Epithelial cell of prostate (primary cell): ENCODE data around the gene LATS2.
"Not testable (repeated sequence)": the region's sequence is repeated elsewhere in the genome, so short reads cannot be mapped to it uniquely, and the experiment has no call there.

ENCODE experiments used
- DNase-seq: peaks from one replicate; pipeline ENCODE4 v3.0.0-alpha.2; 2011; ENCODE audit warnings: low read depth, low spot score
- H3K27ac ChIP-seq: fragments of 450-650 bp; 2 replicates; pipeline ENCODE4 v1.5.1; 2017; ENCODE audit warnings: mild to moderate bottlenecking

The LATS2 gene

DNA sequence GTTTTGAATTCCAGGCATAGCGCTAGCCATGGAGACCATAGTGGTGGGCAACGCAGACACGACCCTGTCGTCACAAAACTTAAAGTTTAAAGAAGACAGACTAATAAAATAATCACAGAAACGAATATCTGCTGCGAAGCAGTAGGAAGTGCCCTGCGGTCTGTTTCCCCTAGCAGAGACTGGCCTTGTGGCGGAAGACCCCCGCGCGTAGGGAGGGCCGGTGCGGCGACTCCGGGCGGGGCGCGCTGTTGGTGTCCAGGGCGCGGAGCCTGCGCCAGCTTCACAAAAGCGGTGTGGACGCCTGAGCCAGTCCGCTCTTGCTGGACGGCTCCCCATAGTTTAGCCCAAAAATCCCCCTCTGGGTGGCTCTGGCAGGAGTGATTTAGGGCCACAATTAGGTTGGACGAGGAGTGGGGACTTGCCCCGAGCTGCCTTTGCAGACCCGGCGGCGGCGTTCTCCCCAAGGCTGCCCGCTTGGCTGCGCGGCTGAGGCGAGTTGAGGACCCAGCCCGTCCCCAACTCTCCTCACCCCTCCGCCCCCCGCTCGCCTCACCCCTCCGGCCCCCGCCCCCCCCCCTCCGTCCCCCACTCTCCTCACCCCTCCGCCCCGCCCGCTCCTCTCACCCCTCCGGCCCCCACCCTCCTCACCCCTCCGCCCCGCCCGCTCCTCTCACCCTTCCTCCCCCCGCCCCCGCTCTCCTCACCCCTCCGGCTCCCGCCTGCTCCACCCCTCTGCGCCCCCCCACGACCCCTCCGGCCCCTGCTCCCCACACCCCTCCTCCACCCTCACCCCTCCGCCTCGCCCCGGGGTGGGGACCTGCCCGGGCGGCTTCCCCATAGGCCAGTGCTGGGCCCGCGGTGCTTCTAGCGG lies 14.2 kb upstream of the LATS2 start:
- H3K27ac ChIP-seq: no peak overlapping the region
- no peak for DNase-seq

DNA sequence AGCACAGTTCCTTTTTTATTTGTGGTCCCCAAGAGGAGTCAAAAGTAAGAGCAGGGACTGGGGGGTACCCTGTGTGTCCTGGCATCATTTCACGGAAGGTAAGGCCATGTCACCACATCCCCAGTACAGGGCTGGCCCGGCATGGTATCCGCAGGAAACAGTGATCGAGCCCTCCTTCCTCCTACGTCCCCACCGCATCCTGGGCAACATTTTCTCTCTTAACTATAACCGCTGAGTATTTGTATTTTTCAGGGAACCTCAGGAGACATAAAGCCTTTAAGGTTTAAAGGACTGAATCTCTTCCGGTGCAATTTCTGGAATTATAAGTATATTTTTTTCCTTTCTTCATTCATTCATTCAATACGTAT lies 13.6 kb upstream of the LATS2 start:
- DNase-seq: no peak
- H3K27ac ChIP-seq: no peak overlapping the region

DNA sequence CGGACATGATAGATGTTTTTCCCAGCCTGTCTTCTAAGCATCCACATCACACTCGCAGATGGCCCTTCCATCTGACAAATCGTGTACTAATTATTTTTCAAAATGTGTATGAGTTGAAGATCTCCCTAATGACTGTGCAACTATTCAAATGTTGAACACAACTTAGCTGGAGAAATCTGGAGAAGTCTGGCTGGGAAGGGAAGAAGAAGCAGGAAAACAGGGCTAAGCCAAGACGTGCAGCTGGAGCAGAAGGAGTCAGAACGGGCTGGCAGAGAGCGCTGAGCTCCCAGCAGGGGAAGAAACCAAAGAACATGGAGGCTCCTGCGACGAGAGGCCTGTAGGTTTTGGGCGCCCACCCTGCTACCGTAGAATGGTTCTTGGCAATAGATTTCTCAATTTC lies 13.2 kb upstream of the LATS2 start:
- H3K27ac ChIP-seq: no peak overlapping the region
- DNase-seq: no peak

DNA sequence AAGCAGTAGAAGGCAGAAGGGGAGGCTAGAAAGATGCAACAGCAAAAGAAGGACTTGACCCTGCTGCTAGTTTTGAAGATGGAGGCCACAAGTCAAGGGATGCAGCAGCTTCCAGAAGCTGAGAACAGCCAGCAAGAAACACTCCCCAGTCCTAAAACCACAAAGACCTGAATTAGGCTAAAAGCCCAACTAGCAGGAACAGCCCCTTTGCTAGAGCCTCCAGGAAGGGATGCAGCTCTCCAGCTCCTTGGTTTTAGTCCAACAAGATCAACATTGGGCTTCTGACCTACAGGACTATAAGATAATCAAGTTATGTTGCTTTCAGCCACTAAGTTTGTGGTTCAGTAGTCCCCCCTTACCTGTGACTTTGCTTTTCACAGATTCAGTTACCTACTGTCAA lies 10.5 kb upstream of the LATS2 start:
- no peak for DNase-seq
- H3K27ac ChIP-seq: no peak overlapping the region

DNA sequence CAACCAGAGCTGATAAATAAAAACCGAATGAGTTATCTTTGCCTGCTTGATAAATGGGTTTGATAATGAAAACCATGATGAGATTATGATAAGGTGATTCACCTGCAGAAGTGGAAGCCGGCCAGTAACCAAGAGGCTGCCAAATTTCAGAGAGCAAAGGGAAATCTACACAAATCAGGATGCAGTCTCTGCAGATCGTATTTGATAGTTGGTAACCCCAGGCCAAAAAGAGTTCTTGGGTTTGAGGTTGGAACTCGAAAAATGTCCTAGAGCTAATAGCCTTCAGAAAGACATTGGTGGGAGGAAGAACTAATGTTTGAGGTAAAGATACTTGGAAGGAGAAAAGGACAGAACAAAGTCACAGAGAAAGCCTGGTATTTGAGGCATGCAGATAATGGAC lies 9.6 kb upstream of the LATS2 start:
- DNase-seq: no peak
- H3K27ac ChIP-seq: no peak overlapping the region

DNA sequence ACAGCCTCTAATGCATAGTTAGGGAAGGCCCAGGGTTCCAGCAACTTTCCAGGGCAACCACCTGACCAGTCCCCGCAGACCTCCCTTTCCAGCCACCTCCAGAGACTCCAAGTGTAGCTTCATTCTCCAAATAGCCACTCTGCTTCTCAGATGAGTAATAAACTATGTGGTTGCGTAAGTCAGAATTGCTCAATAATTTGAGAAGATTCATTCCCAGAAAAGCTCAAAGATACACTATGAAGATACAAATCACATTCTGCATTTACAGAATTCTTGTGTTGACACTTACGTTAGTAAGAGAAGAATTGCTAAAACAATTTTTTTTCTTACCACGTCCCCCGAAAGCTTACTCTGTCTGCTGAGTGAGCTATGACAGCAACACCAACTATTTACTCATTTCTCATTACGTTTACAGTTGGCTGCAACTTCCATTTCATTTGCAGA lies 8.2 kb upstream of the LATS2 start:
- DNase-seq: peak; percentile 31
- H3K27ac ChIP-seq: peak overlapping the region; percentile 40

DNA sequence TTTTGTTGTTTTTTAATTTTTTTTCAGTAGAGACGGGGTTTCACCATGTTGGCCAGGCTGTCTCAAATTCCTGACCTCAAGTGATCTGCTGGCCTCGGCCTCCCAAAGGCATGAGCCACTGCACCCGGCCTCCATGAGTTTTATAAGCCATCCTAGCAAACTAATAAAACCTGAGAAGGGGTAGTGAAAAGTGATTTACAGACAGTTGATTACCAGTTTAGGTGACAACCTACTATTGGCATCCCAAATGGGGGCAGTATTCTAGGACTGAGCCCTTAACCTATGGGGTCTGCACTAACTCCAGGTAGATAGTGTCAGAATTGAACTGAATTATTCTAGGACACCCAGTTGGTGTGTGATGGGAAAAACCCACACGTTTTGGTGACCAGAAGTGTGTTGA lies 6.5 kb upstream of the LATS2 start:
- no peak for DNase-seq
- no peak overlapping the region for H3K27ac ChIP-seq

DNA sequence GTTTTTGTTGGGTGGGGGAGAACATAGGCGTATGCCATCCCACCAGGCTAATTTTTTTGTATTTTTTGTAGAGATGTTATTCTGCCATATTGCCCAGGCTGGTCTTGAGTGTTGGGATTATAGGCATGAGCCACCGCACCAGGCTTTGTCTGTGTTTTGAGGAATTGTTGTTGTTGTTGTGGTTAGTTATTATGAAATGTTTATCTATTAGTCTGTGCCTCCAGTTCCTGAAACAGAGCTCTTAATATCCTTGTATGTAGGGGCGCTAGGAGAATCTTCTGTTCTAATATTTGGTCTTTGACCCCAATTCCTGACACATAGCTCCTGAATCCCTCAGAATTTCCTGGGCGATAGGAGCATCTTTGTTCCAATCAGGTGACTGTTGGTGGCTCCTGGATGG lies 5.6 kb upstream of the LATS2 start:
- no peak for DNase-seq
- no peak overlapping the region for H3K27ac ChIP-seq

DNA sequence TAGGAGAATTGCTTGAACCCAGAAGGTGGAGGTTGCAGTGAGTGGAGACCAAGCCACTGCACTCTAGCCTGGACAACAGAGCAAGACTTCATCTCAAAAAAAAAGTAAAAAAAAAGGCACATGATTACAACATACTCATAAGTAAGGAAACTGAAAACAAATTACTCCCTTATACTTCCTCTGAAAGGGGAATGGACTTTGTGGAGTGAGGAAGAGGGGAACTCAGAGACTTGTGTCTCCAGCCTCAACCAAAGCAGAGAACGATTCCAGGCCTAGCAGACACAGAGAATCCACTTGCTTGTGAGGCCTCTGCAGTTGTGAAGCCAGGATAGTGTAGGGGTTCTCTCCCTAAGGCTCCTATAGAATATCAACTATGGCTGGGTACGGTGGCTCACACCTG lies 4.3 kb upstream of the LATS2 start:
- DNase-seq: no peak
- no peak overlapping the region for H3K27ac ChIP-seq

DNA sequence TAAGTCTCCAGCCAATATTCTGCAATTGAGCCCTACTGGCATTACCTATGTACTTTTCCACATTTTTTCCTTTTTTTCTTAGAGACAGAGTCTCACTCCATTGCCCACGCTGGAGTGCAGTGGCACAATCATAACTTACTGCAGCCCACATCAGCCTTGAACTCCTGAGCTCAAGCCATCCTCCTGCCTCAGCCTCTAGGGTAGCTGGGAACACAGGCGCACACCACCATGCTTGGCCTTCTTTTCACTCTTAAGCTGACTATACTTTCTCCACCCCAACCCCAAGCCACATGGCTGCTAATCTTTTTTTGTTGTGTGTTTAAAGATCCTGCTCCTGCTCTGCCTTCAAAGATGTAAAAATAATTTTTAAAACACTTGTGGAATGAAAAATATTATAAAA lies 1.6 kb upstream of the LATS2 start:
- DNase-seq: no peak
- no peak overlapping the region for H3K27ac ChIP-seq

DNA sequence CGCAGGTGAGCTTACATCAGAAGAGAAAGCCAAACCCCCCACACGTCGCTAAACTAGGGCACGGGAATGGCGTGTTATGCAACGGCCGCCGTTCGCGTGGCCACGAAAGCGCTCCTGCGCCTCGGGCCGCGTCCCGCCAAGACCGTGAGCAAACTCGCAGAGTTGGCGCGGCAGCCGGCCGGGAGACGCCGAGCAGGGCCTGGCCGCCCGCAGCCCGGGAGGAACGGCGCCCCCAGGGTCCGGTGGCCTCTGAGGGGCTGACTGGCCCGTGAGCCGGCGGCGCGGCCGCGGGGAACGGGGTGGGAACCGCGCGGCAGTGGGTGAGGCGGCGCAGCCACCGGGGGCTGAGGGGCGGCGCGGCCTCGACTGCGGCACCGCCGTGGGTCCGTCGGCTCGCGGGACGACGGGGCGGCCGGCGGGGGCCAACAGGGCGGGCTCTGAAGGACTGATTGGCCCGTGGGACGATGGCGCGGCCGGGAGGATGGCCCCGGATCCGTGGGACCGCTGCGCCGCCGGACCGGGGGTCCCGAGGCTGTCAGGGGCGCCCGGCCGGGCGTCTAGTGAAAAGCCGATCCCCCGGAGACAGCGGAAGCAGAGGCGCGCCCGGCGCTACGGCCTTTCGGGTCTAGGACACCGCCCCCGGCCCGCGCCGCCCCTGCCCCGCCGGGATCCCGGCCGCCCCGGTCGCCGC lies 903 bp downstream of the LATS2 start:
- no peak for DNase-seq
- peak overlapping the region; percentile 90 for H3K27ac ChIP-seq

DNA sequence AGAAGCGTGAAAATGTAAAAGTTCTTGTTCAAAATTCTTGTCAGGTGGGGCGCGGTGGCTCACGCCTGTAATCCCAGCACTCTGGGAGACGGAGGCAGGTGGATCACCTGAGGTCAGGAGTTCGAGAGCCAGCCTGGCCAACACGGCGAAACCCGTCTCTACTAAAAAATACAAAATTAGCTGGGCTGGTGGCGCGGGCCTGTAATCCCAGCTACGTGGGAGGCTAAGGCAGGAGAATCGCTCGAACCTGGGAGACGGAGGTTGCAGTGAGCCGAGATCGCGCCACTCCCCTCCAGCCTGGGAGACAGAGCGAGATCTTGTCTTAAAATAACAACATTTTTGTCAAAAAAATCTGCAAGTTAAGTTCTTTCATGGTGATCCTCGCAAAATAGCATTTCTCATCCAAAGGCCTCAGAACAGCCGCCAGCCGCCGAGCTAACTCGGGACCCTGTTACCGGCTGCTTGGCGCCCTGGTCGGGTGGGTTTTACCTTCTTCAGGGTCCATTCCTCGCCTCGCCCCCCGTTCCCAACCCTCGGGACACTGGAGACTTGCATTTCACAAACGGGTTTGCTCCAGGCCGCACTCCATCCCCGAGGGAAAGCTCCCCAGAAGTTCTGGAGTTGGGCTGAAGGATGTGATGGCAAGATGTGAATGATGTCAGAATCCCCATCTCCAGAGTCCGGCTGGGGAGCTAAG lies 1.6 kb downstream of the LATS2 start:
- peak overlapping the region; percentile 90 for H3K27ac ChIP-seq
- DNase-seq: no peak

DNA sequence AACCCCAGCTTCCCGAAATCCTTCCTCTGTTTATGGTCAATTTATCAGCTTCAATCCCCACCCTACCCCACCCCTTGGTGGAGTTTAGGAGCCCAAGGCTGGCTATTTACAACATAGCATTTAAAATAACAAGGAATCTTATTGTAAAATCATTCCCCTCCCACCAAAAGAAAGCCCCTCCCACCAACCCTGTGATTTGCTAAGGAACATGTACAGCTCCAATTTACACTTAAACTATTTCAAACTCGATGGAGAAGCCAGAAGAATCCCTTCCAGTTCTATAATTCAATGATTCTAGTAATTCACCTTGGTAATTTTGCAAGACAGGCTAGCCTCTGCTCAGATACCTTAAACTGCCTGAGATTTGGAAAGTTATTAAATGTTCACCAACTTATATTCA lies 3.0 kb downstream of the LATS2 start:
- DNase-seq: no peak
- no peak overlapping the region for H3K27ac ChIP-seq

DNA sequence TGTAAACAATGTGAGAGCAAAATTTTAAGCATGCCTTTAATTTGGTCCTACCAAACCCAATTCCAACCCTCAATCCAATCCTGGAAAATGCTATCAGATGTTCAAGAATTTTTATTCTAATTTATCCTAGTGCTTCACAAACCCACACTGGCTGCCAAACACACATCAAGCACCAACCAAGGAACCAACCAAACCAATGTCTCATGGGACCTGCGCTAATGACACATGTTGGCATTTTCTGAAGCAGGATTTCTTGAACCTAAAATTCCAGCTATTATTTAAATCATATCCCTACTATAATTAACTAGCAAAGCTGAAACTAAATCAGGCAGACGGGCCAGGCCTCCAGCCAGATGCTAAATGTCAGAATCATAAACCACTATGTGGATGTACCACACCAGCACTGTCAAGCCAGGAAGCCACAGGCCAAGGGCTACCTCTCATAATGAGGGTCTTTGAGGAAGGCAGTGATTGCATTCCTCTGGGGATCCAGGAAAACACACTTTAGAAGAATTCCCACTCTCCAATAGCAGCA lies 5.8 kb downstream of the LATS2 start:
- DNase-seq: no peak

DNA sequence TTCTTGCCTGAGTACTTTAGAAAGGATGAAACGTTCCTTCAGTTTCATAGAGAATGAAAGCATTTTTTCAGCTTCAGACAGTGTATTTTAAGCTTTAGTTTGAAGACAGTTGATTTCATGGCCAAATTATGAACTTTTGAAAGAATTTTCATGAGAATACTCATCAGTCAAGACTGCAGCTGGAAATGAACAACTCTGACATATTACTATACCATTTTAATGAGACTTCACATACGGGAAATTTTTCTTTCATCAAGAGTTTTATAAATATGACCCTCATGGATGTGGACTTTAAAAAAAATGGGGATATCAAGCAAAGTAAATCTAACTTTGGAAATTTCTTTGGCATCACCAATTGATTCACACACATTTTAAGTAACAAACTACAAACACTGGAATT lies 6.4 kb downstream of the LATS2 start:
- no peak overlapping the region for H3K27ac ChIP-seq
- DNase-seq: no peak

More for the DNA sequence above, 5.8 kb downstream of the LATS2 start:
- no peak overlapping the region for H3K27ac ChIP-seq

DNA sequence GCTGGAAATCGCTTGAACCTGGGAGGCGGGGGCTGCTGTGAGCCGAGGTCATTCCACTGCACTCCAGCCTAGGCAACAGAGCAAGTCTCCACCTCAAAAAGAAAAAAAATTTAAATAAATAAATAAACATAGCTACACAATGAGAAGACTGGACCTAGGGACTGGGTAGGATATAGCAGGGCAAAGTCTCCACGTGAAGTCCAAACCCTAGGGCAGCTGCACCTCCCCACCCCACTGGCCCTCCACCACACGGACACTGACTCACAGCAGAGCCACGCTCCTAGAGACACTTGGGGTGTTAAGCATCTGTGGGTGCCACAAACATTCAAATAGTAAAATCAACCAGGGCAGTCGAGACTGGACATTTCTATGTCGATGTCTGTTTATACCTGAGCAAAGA lies 7.1 kb downstream of the LATS2 start:
- DNase-seq: no peak
- H3K27ac ChIP-seq: no peak overlapping the region

DNA sequence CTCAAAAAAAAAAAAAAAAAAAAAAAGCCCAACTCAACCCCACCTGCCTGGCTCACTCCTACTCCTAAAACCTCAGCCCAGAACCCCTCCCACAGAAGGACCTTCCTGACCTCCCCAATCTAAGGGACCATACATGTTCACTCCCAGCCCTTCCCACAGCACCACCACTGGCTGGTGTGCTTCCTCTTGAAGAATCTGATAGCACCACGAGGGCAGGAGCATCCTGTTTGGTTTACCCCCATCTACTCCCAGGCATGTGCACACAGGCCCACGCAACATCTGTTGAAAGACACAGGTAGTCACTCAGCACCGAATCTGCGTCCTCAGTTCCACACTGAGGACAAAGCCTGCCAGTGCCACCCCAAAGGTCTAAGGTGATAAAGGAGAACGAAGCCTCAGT lies 8.2 kb downstream of the LATS2 start:
- H3K27ac ChIP-seq: no peak overlapping the region
- no peak for DNase-seq

DNA sequence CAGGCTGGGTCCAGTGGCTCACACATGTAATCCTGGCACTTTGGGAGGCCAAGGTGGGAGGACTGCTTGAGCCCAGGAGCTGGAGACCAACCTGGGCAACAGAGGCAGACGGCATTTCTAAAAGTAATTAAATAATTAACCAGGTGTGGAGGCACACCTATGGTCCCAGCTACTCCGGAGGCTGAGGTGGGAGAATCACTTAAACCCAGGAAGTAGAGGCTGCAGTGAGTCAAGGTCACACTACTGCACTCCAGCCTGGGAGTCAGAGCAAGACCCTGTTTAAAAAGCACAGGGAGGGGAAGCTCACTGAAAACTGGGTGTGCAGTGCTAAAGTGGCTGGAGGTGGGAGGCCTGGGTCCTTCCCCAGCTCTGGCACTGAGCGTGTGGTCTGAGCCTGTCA lies 9.7 kb downstream of the LATS2 start:
- H3K27ac ChIP-seq: no peak overlapping the region
- DNase-seq: no peak

DNA sequence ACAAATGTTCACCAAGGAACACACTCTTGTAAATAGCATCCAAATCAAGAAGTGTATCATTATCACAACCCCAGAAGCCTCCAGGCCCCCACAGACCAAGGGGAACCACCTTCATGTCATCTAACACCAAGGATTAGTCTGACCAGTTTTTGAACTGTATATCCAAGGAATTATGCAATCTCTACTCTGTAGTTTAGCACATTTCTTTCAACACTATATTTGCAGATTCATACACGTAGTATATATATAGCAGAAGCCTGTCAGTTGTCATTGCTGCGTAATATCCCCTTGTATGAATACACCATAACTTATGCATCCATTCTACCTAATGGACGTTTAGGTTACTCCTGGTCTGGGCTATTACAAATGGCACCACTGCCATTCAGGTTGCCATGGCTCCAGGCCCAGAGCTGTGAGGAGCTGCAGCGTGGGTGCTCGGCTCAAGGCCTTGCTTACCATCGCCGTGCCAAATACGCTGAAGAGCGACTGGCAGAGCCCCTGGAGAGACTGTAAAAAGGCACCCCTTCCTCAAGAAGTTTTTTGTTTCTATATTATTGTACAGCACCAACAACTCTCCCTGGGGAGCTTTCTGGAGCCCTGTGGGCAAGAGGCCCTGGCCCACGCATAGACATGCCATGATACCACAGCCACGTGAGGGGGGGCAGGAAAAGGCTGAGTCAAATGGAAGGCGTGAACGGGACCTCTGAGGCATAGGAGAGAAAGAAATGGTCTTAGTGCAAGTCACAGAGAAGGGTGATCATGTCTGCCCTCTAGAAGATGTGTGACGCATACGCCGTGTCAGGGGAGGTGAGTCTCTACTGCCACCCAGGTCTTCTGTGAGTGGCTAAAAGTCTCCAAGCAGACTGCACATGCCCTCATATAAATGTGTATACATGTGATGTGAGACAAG lies 10.8 kb downstream of the LATS2 start:
- no peak overlapping the region for H3K27ac ChIP-seq
- DNase-seq: no peak

DNA sequence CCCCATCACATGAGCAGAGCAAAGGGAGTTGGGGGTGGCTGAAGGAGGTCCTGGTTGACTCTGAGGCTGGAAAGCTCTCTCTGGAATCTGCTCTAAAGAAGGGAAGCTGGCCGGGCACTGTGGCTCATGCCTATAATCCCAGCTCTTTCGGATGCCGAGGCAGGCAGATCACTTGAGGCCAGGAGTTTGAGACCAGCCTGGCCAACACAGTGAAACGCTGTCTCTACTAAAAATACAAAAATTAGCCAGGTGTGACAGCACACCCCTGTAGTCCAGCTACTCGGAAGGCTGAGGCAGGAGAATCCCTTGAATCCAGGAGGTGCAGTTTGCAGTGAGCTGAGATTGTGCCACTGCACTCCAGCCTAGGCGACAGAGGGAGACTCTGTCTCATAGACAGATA lies 11.7 kb downstream of the LATS2 start:
- DNase-seq, H3K27ac ChIP-seq: not testable (repeated sequence)
